Measurements from ENCODE around the gene SUMO3. TPM values are rescaled to one million over a fixed set of nuclear protein-coding genes. Genes with fewer than 3 reads are reported as not detected.

SUMO3 gene
- total RNA-seq, 2 donors from 2014 or later: 66.5 to 66.9 TPM

DNA sequence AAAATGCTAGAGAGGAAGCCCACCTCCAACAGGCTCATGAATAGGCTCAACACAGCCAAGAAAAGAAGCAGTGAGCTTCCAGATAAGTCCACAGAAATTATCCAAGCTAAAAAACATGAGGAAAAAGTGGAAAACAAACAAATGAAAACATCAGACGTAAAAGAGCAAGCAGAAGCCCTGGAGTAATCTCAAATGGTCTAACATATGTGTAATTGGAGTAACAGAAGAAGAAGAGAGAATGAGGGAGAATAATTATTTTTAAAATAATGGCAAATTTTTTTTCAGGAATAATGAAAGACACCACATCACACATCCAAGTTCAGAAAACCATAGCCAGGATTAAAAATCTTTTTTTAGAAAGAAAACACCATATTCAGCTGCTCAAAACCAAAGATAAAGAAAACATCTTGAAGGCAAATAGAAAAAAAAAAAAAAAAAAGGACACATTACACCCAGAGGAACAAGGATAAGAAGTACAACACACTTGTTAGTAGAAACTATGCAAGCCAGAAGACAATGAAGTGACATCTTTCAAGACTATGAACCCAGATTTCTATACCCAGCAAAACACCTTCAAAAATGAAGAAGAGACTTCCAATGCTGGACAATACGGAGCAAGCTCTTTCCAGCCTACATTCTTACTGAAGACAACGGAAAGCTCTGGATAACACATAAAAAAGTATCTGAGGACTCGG is 10.6 kb upstream of the SUMO3 start:
- Histone ChIP-seq H3K4me1 (ENCODE audit: control insufficient read depth in 1 of 2, low read depth in 2 of 2) (no peaks in the 10 kb centered on the region), H3K9me3 (peaks cover 9% of the 10 kb centered on the region), H3K27me3 (replicated peaks; ENCODE audit: insufficient read depth) (no peaks in the 10 kb centered on the region), H3K4me3 (no peak overlapping the region), H3K36me3 (no peaks in the 10 kb centered on the region), H3K27ac (no peak overlapping the region)
- ATAC-seq (ENCODE audit: insufficient number of reproducible peaks, low FRiP score, low read depth) (no peak), DNase-seq (ENCODE audit: low spot score) (no peak)
- TF ChIP-seq CTCF (IDR thresholded peaks at IDR 0.05): no peak

DNA sequence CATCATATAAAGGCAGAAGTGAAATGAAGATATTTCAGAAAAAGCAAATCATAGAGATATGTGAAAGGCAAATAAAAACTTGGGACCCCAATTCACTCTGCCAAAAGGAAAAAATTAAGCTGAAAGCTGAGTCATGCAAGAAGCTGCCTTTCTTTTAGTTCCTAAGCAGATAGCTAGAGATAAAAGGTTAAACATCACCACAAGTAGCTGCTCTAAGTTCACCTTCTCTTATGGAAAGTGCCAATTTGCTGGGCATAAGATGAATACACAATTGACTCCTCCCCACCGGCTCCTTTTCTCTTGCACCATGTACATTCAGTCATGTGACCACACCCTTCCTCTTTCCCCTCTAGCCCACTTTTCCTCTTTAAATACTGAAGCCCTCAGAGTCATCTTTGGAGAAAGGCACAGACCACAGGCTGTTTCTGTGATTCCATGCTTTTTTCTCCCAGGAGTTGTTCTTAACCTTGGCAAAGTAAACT is 5.4 kb upstream of the SUMO3 start:
- DNase-seq (ENCODE audit: low spot score): no peak
- H3K36me3 ChIP-seq: no peaks in the 10 kb centered on the region
- H3K9me3 ChIP-seq: peaks cover 26% of the 10 kb centered on the region
- ATAC-seq (ENCODE audit: insufficient number of reproducible peaks, low FRiP score, low read depth): no peak
- H3K4me3 ChIP-seq: no peak overlapping the region
- H3K4me1 ChIP-seq (ENCODE audit: control insufficient read depth in 1 of 2, low read depth in 2 of 2): peaks cover 0 to 7% of the 10 kb centered on the region in 2 donors
- H3K27me3 ChIP-seq (replicated peaks; ENCODE audit: insufficient read depth): no peaks in the 10 kb centered on the region
- H3K27ac ChIP-seq: no peak overlapping the region
- no peak for TF ChIP-seq CTCF (IDR thresholded peaks at IDR 0.05)

- H3K36me3 ChIP-seq: no peaks in the 10 kb centered on the region
- DNase-seq (ENCODE audit: low spot score) (no peak), ATAC-seq (ENCODE audit: insufficient number of reproducible peaks, low FRiP score, low read depth) (no peak)
- no peak overlapping the region for H3K4me3 ChIP-seq
- TF ChIP-seq CTCF (IDR thresholded peaks at IDR 0.05): no peak
- peaks cover 24% of the 10 kb centered on the region for H3K9me3 ChIP-seq
- no peaks in the 10 kb centered on the region for H3K27me3 ChIP-seq (replicated peaks; ENCODE audit: insufficient read depth)
- no peak overlapping the region for H3K27ac ChIP-seq
- peaks cover 0 to 7% of the 10 kb centered on the region in 2 donors for H3K4me1 ChIP-seq (ENCODE audit: control insufficient read depth in 1 of 2, low read depth in 2 of 2)
Observed at GRCh38 chr21:44822484-44823178, 4.8 kb upstream of the SUMO3 start.

DNA sequence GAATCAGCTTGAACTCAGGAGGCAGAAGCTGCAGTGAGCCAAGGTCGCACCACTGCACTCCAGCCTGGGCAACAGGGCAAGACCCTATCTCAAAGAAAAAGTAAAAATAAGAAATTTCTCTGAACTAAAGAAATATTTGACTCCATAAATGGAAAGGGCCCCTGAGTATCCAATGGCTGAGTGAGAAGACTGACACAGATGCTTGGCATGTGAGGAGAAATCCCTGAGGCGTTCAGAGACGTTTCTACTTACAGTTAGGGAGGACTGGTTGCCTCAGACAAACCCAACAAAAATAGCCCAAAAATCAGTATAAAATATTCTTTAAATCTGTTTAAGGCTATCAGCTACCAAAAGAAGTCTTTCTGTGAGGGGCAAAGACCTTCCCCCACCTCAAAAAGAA is 3.0 kb upstream of the SUMO3 start:
- Histone ChIP-seq H3K27ac (no peak overlapping the region), H3K4me1 (ENCODE audit: control insufficient read depth in 1 of 2, low read depth in 2 of 2) (peaks cover 6 to 18% of the 10 kb centered on the region in 2 donors), H3K4me3 (no peak overlapping the region), H3K27me3 (replicated peaks; ENCODE audit: insufficient read depth) (no peaks in the 10 kb centered on the region), H3K36me3 (no peaks in the 10 kb centered on the region), H3K9me3 (peaks cover 24% of the 10 kb centered on the region)
- DNase-seq (ENCODE audit: low spot score): no peak
- no peak for ATAC-seq (ENCODE audit: insufficient number of reproducible peaks, low FRiP score, low read depth)
- no peak for TF ChIP-seq CTCF (IDR thresholded peaks at IDR 0.05)
